Thyroid gland (tissue), 4 donors: Measurements from ENCODE around the gene RPN1. TPM values are rescaled to one million over a fixed set of nuclear protein-coding genes. Genes with fewer than 3 reads are reported as not detected.

Source experiments
- DNase-seq, 2 donors: peaks; one replicate each; pipeline ENCODE4 v3.0.0-alpha.2; 2019
- H3K27ac ChIP-seq, 3 donors: fragments of 200-600 bp; sonication (generic); 1 replicate in 2 of 3; 2 replicates in 1 of 3; pipeline ENCODE4 v1.5.1; 2016 to 2019; ENCODE audit warnings: mild to moderate bottlenecking in 1 of 3, moderate library complexity in 1 of 3
- H3K27me3 ChIP-seq: fragments of 200-600 bp; sonication (generic); one replicate; pipeline ENCODE4 v1.5.1; 2019
- H3K36me3 ChIP-seq, 2 donors: fragments of 200-600 bp; sonication (generic); one replicate each; pipeline ENCODE4 v1.5.1; 2016 to 2019
- H3K4me1 ChIP-seq, 2 donors: fragments of 200-600 bp; sonication (generic); one replicate each; pipeline ENCODE4 v1.5.1; 2017 to 2019
- H3K4me3 ChIP-seq, 3 donors: fragments of 200-600 bp; sonication (generic); replicated peaks in 1 of 3; 1 replicate in 2 of 3; 2 replicates in 1 of 3; pipeline ENCODE4 v1.5.1; 2016; ENCODE audit warnings: mild to moderate bottlenecking in 1 of 3
- H3K9me3 ChIP-seq: fragments of 200-600 bp; sonication (generic); one replicate; pipeline ENCODE4 v1.5.1; 2017
- POLR2A ChIP-seq, 2 donors: fragments of 450-650 bp; IDR thresholded peaks; one replicate each; pipeline ENCODE4 v1.6.1; 2017; ENCODE audit warnings: antibody characterized with exemption in 2 of 2, mild to moderate bottlenecking in 2 of 2, moderate library complexity in 1 of 2
- WGBS, 2 donors: methylation state at CpG; one replicate each; pipeline ENCODE4 v1.1.5; 2017; 5-methylcytosine and 5-hydroxymethylcytosine counted together
- intact Hi-C: fragments of 100-400 bp; cut with DNase I; formaldehyde crosslinking; loops from one replicate; pipeline ENCODE4 v1.15.1; 2023
- total RNA-seq, 4 donors: library from RNA; depleted of rRNA; stranded (reverse); fragments of >200 nt; gene quantifications; one replicate each; pipeline ENCODE4 v1.2.3, GENCODE V29; 2016
- TF ChIP-seq, protein P1 (sequence below), 6 experiments: fragments of 200-600 bp in 3 of 6; fragments of 450-650 bp in 3 of 6; sonication (generic) in 3 of 6; IDR thresholded peaks; one replicate each; pipeline ENCODE4 v1.5.1; 2016 to 2019; ENCODE audit warnings: antibody characterized with exemption in 6 of 6, mild to moderate bottlenecking in 2 of 6, inconsistent platforms in 1 of 6, moderate library complexity in 1 of 6

RPN1 gene
- total RNA-seq, 4 donors from 2014 or later: 368 to 750 (median 528) TPM

- no peak overlapping the region for H3K4me3 ChIP-seq
- H3K9me3 ChIP-seq: no peaks in the 10 kb centered on the region
- intact Hi-C loops: no loop called here
- H3K36me3 ChIP-seq: no peaks in the 10 kb centered on the region
- no peak overlapping the region for H3K27ac ChIP-seq
- DNase-seq: peak; percentile 65 to 69
- TF ChIP-seq, protein P1, sequence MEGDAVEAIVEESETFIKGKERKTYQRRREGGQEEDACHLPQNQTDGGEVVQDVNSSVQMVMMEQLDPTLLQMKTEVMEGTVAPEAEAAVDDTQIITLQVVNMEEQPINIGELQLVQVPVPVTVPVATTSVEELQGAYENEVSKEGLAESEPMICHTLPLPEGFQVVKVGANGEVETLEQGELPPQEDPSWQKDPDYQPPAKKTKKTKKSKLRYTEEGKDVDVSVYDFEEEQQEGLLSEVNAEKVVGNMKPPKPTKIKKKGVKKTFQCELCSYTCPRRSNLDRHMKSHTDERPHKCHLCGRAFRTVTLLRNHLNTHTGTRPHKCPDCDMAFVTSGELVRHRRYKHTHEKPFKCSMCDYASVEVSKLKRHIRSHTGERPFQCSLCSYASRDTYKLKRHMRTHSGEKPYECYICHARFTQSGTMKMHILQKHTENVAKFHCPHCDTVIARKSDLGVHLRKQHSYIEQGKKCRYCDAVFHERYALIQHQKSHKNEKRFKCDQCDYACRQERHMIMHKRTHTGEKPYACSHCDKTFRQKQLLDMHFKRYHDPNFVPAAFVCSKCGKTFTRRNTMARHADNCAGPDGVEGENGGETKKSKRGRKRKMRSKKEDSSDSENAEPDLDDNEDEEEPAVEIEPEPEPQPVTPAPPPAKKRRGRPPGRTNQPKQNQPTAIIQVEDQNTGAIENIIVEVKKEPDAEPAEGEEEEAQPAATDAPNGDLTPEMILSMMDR (IDR thresholded peaks at IDR 0.05): peak in 4 of 6 experiments; percentile 47 to 60 (median 50)
- no peak for TF ChIP-seq POLR2A (IDR thresholded peaks at IDR 0.05)
- WGBS, 2 donors: 23 to 39% methylated on average over 6 to 10 of the region's 13 CpGs
- no peaks in the 10 kb centered on the region for H3K4me1 ChIP-seq
- no peaks in the 10 kb centered on the region for H3K27me3 ChIP-seq
Measured at GRCh38 chr3:128584412-128585020, 66.1 kb downstream of the RPN1 start.

DNA sequence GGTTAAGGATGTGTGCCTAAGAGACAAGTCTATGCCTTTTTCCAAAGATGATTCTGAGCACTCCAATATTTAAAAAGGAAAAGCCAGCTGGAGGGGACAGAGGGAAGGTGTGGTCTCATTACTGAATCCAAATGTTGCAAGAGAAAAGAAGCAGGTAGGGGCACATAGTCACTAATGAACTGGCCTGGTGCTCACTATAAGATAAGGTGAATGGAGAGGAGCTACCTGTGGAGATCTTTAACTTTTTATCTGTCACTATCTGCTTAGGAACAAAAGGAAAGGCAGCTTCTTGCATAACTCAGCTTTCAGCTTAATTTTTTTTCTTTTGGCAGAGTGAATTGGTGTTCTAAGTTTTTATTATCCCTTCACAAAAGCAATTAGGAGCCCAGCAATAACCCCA lies 69.1 kb downstream of the RPN1 start:
- Histone ChIP-seq H3K36me3 (no peaks in the 10 kb centered on the region), H3K27ac (no peak overlapping the region), H3K27me3 (no peaks in the 10 kb centered on the region), H3K4me1 (no peaks in the 10 kb centered on the region), H3K4me3 (no peak overlapping the region), H3K9me3 (no peaks in the 10 kb centered on the region)
- no peak for DNase-seq
- TF ChIP-seq, protein P1 (IDR thresholded peaks at IDR 0.05): no peak
- no peak for TF ChIP-seq POLR2A (IDR thresholded peaks at IDR 0.05)
- intact Hi-C loops: no loop called here

DNA sequence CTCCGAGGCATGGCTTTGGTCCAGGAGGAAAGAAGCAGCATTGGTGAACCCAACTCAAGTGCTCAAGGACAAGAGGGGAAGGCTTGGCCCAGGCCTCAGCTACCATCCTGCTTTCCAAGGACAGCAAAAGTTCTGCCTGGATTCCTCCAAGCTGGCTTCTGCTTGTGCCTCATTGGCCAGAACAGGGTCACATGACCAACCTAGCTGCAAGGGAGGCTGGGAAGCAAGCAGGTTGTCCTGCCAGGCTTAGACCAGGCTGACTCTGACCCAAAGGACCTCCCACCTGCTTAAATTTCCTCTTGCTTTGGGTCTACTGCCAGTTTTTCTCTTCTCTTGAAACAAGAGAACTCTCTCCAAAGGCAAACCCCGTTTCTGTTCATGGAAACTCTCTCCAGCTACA lies 70.7 kb downstream of the RPN1 start:
- no peak overlapping the region for H3K4me3 ChIP-seq
- H3K27me3 ChIP-seq: no peaks in the 10 kb centered on the region
- no peak overlapping the region for H3K27ac ChIP-seq
- H3K4me1 ChIP-seq: no peaks in the 10 kb centered on the region
- no peak for DNase-seq
- intact Hi-C loops: no loop called here
- no peaks in the 10 kb centered on the region for H3K9me3 ChIP-seq
- 77 to 83% methylated on average over 2 of the region's 2 CpGs for WGBS, 2 donors
- H3K36me3 ChIP-seq: no peaks in the 10 kb centered on the region
- no peak for TF ChIP-seq POLR2A (IDR thresholded peaks at IDR 0.05)
- TF ChIP-seq, protein P1 (IDR thresholded peaks at IDR 0.05): no peak

DNA sequence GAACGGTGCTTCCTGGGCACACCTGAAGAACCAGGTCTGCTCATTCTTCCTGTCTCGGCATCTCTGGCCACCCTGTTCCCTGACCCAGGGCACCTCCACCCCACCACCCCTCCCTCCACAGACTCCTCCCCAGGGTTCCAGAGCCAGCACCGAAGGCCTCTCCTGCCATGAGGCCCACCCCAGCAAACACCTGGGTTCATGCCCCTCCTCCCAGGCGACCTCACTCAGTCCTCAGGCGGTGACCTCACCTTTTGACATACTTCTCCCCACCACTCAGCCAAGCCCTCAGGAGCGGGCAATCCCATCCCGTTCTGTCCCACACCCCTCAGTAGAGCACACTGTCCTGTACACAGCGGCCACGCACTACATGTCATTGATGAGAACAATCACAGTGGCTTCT lies 72.3 kb downstream of the RPN1 start:
- H3K4me3 ChIP-seq: no peak overlapping the region
- H3K4me1 ChIP-seq: no peaks in the 10 kb centered on the region
- H3K27ac ChIP-seq: no peak overlapping the region
- no peaks in the 10 kb centered on the region for H3K9me3 ChIP-seq
- no peaks in the 10 kb centered on the region for H3K36me3 ChIP-seq
- H3K27me3 ChIP-seq: no peaks in the 10 kb centered on the region
- 84 to 87% methylated on average over 9 of the region's 9 CpGs for WGBS, 2 donors
- no peak for DNase-seq
- intact Hi-C loops: no loop called here
- TF ChIP-seq, protein P1 (IDR thresholded peaks at IDR 0.05): no peak

GRCh38 chr3:128577711-128578110 lies 72.9 kb downstream of the RPN1 start:
- intact Hi-C loops: no loop called here
- H3K27ac ChIP-seq: no peak overlapping the region
- DNase-seq: no peak
- H3K4me1 ChIP-seq: no peaks in the 10 kb centered on the region
- WGBS, 2 donors: 60 to 63% methylated on average over 5 to 9 of the region's 10 CpGs
- H3K4me3 ChIP-seq: no peak overlapping the region
- no peaks in the 10 kb centered on the region for H3K36me3 ChIP-seq
- no peaks in the 10 kb centered on the region for H3K27me3 ChIP-seq
- TF ChIP-seq, protein P1 (IDR thresholded peaks at IDR 0.05): no peak
- TF ChIP-seq POLR2A (IDR thresholded peaks at IDR 0.05): no peak
- H3K9me3 ChIP-seq: no peaks in the 10 kb centered on the region
